Pulmonary artery endothelial cell (primary cell): ENCODE measurements around the gene SCT. TPM values are rescaled to one million over a fixed set of nuclear protein-coding genes. Genes with fewer than 3 reads are reported as not detected.

ENCODE experiments used
- DNase-seq: peaks from one replicate; pipeline ENCODE4 v3.0.0-alpha.2; 2011; ENCODE audit warnings: low read depth, low spot score
- total RNA-seq: library from RNA; depleted of rRNA; stranded (reverse); fragments of >200 nt; gene quantifications from 2 replicates; pipeline ENCODE4 v1.2.3, GENCODE V29; 2014

Gene SCT
- total RNA-seq, 1 donor from 2014 or later = not detected

DNA sequence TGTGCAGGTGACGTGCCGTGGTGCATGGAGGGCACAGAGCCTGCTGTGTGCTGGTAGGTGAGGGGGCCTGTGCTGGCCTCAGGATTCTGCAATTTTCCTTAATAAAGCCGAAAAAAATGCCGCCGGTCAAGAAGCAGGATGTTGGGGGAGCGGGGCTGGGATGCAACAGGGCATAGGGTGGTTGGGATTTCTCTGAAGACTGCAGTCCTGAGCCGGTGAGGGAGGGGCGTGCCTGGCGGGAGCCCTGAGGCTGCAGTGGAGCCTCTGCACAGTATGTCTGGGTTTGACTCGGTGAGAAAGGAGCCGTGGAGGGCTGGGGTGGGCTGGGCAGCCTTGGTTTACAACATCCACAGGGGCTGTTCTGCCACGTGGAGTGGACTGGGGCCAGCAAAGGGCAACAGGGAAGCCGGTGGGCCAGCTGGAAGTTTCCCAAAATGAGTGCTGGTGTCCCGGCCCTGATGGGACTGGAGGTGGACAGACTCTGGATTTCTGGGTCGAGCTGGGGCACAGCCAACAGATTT is 3.6 kb downstream of the SCT start:
- DNase-seq = no peak

DNA sequence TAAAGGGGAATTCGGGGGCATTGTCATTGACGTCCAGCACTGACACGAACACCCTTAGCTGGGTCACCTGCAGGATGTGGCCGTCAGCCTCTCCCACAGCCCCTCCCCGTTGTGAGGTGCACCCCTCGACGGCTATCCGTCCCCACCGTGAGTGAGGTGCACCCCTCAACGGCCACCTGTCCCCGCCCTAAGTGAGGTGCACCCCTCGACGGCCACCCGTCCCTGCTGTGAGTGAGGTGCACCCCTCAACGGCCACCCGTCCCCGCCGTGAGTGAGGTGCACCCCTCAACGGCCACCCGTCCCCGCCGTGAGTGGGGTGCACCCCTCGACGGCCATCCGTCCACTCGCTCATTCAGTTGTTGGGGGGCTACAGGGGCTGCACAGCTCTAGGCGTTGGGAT is 5.1 kb downstream of the SCT start:
- DNase-seq = no peak

DNA sequence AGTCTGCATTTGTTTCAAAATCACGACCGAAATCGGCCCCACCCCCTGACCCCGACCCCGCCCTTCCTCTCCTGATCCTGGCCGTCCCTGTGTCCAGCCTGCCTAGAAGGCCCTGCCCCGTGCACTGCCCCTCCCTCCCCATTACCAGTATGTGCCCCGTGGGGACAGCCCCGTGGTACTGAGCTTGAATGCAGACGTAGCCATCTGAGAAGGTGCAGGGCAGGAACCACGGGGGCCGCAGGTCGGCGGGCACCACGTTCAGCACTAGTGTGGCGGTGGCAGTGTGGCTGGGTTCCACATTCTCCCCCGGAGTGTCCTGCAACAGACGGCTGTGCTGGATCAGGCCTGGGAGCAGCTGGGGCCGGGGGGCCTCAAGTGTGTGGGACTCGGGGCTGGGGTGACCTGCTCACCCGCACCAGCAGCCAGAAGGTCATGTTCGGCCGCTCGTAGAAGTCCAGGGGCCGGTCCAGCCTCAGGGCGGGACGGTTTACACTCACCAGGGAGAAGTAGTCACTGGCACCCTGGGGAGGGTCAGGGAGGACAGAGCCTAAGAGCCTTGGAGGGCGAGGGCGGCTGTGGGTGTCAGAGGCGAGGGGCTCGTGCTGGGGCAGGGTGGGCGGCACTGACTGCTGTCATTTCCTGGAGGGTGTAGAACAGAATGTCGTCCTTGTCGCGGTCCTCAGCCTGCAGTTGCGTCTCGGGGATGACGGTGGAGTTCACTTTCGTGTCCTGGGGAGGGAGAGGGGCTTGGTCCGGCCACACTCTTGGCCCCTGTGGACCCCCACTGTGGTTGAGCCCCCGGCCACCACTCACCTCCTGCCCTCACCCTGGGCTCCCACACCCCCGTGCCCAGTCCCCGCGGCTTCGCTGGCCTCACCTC is 5.8 kb downstream of the SCT start:
- DNase-seq = no peak

DNA sequence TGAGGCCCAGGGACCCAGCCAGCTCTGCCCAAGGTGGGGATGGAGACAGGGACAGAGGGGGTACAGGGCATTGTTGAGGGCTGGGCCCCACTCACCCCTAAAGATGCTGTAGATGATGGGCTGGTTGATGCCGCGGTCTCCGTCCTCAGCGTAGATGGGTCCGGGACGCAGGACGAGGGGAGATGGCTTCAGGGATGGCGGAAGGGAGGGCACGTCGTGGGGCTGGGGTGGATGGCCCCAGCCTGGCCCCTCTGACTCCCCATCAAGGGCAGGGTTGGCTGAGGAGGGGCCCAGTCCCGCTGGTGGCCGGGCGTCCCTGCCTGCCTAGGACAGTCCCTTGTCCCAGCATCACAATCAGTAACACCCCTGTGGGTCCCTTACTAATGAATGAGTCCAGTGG is 6.8 kb downstream of the SCT start:
- no peak for DNase-seq

DNA sequence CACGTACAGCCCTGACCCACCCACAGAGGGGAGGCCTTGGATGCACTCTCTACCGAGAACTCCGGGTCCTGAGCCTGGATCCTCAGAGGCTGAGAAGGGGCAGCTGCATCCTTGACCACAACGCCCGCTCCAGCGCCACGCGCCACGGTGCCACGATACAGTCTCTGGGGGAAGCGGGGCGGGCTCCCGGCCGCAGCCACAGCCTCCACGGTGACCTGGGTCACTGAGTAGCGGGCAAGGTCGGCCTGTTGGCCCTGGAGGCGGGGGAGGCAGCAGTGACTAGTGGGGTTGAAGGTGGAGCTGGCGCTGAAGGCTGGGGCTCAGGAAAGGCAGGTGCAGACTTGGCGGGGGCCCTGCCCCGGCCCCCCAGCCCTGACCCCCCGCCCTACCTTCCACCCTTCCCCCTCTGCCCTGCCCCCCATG is 7.3 kb downstream of the SCT start:
- DNase-seq = no peak

DNA sequence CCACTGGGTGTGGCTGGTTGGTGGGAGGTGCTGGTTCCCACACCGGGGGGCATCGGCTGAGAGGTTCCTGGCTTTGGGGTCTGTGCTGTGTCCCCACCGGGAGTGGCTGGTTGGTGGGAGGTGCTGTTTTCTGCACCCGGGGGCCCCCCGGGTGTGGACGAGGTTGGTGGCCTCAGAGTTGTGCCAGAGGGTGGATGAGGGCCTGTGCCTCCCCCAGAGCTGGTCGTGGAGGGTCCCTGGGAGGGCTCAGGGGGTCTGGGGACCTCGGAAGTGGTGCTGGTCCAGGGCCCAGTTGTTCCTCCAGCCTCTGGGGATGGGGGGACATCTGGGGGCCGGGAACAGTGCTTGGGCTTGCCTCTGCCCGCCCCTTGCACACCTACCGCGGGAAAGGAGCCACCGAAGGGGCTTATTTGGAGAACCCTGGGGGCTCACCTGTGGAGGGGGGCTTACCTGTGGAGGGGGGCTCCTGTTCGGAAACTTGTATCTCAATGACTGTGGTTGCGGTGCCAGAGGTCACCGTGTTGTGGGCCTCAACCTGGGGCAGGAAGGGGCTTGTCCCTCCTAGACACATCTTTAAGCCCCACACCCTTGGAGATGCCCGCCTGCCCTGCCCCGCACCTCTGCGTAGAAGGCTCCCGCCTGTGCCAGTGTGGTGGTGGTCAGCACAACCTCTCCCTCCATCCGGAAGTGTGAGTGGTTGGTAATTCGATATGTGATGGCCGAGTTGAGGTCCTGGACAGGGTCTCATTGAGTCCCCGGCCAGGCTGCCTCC is 7.9 kb downstream of the SCT start:
- DNase-seq = no peak

DNA sequence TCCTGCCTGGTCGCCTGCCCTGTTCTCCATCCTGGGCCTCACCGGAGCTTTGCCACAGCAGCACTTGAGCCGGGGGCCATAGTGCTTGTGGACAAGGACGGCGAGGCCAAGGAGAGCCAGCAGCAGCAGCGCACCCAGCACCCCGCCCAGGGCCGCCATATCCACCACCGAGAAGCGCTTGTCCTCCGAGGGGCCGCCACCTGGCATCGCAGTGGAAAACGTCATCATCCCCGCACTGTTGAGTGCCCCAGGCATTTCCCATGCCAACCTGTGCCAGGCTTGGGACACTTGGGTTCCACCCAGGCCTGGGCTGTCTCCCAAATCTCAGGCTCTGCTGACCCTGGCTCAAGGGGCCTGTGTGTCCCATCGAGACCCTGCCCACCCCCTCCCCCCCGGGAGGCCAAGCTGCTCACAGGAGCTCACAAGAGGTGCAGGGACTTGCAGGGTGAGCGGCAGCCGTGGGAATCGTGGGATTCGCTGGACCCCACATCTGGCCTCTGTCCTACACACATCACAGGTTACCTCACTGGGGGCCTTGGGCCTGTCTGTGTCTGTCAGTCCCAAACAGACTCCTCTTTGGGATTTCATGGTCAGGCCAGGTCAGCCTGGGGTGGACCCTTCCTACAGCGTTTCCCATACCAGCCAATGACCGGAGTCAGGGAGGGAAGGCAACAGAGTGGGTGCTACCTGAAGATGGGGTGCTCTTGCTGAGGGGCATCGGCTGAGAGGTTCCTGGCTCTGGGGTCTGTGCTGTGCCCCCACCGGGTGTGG is 8.9 kb downstream of the SCT start:
- DNase-seq = no peak

DNA sequence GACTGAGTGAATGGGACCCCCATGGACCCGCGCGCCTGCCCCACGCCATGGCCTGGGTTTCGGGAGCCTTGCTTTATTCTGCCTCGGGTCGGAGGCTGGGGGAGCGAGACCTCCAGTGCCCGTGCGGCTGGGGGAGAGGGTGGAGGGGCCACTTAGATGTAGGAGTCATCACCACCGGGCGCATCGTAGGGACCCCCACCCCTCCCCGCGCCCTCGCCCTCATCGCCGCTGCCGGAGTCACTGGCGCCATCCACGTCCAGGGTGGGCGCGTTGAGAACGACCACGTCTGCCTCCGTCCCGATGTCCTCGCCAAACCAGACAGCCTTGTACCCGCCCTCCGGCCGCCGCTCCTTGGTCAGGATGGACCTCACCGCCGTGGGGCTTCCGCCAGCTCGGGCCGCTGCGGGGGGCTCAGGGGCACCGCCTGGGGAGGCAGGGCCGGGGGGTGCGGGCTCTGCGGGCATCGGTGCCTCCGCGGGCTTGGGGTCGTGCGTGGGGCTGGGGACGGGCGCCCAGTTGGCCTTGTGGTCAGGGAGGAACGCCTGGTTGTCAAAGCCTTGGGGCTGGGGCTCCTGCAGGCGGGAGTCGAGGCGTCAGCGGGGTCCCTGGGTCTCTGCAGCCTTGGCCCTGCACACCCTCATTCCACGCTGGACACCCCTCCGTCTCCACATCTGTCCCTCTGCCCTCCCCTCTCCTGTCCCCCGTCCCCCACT is 9.6 kb downstream of the SCT start:
- DNase-seq = no peak

DNA sequence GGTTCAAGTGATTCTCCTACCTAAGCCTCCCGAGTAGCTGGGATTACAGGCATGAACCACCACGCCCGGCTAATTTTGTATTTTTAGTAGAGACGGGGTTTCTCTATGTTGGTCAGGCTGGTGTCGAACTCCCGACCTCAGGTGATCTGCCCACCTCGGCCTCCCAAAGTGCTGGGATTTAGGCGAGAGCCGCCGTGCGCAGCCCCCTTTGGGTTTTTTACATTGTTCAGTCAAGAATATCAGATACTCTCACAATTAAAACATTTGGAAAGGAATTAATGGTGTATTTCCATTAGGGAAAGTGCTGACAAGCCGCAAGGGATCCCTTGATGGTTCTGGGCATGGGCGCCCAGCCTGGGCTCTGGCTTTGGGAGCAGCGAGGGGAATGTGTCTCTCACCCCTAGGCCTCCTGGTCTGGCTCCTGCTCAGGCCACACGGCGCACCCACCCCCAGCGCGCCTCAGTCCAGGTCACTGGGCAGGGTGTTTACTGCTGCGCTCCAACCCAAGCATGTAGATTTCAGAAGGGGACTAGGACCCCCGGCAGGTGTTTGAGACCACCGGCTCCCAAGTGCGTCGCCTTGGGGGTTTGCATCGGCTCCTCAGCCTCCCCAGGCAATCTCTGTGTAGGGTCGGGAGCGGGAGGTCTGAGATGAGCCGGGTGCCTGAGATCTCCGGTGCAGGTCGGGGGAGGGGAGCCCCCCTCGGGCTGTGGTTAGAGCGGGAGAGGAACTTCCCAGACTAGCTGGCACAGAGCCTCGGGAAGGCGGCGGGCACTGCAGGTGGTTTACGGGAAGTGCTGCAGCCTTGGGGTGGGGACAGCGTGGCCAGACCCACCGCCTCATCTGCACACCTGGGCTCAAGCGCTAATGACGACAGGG is 10.4 kb downstream of the SCT start:
- DNase-seq = no peak

DNA sequence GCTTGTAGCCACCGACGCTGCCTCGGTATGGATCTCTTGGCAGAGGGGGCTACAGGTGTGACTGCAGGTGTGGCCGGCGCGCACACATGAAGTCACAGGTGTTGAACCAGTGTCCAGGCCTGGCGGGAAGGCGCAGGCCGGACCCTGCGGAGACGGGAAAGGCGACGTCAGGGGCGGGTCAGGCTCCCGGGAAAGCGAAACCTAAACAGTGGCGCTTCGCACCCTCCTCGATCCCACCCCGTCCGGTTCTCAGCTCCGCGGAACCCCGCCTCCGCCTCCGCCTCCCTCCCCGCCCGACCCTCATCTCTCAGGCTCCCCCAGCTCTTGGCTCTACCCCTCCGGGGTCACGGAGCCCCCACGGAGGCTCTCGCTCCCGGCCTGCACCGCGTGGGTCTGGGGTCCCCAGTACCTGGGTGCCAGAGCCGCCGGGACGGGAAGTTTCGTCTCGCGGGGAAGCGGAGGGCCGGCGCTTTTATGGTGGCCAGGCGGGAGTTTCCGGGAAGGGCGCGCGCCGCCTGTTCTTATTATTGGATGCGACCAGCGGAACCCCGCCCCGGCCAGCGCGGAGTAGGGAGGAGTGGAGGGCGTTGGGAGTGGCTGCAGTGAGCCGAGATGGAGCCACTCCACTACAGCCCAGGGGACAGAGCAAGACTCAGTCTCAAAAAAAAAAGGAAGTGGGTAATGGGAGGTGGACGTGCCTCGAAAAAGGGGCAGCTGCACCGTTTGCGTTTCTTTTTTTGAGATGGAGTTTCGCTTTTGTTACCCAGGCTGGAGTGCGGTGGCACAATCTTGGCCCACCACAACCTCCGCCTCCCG is 11.3 kb downstream of the SCT start, which contains the start of gene IRF7:
TSS of gene IRF7 (minus strand) at position 447 of the 816 bp plus-strand sequence. CDS start 586 bp downstream, outside the sequence.
- DNase-seq = peak; percentile 68

DNA sequence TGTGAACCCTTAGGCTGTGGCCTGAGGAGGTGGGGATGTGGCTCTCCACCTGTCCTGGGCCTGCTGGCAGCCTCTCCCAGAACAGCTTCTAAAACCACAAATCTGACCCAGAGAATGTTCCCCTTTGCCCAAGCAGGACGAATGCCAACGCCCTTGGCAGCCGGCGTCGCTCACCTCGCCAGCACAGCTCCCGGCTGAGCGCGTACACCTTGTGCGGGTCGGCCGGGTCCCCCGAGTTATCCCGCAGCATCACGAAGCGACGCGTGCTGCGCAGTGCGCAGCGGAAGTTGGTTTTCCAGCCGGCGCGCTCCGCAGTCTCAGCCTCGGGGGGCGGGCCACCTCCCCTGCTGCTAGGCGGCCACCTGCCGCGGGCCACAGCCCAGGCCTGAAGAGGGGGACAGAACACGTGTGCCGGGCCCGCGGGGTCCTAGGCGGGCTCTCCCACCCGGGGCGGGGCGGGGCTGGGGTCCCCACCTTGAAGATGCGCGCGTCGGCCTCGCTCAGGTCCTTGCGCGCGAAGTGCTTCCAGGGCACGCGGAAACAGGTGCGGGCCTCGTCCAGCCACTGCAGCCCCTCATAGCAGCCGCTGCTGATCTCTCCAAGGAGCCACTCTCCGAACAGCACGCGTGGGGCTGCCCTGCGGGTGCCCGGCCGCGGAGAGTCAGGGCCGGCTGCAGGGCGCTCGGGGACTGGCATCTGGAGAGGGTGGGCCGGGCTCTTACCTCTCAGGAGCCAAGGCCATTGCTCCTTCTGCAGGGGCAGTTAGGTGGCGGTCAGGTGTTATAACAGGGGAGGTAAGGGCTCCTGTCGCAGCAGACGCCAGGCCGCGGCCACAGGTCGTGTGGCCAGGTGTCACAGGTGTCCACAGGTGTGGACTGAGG is 12.1 kb downstream of the SCT start:
- DNase-seq = no peak

DNA sequence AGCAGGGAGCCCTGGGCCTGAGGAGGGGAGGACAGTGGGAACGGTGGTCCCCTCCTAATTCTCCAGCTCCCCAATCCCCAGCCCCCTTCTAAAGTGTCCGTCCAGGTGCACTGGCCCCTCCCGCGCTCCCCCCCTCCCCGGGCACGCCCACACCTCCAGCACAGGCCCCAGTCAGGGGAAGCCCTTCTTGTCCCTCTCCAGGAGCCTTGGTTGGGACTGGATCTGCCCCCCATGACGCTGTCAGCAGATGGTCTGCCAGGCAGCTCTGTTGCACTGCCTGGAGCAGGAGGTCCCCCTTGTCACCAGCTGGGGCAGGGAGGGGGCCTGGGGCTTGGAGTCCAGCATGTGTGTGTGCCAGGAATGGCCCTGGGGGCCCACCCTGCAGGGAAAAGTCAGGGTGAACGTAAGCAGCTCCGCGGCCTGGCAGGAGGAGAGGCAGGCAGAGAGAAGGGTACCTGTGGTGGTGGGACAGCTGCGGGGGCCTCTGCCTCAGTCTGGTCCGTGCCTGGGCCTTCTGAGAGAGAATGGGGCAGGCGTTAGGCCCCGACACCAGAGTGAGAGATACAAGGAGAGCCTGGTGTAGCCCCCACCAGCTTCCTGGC is 12.9 kb downstream of the SCT start:
- no peak for DNase-seq

DNA sequence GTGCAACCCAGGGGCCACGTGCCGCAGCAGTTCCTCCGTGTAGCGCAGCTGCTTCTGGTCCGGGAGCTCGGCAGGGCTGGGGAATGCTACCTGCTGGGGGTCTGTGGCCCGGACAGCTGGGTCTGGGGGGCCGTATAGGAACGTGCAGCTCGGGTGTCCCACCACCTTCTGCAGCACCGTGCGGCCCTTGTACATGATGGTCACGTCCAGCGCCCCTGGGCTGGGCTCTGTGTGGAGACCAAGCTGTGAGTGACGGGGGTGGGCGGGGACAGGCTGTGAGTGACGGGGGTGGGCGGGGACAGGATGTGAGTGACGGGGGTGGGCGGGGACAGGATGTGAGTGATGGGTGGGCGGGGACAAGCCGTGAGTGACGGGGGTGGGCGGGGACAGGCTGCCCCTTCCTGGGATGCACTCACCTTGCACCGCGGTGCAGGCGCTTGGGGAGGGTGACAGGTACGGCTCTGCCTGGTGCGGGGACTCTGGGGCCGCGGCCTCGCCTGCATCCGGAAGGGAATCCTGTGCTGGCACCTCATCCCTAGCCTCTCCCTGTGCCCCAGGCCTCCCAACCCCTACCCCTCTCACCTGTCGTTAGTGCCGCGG is 13.5 kb downstream of the SCT start:
- peak; percentile 30 for DNase-seq

DNA sequence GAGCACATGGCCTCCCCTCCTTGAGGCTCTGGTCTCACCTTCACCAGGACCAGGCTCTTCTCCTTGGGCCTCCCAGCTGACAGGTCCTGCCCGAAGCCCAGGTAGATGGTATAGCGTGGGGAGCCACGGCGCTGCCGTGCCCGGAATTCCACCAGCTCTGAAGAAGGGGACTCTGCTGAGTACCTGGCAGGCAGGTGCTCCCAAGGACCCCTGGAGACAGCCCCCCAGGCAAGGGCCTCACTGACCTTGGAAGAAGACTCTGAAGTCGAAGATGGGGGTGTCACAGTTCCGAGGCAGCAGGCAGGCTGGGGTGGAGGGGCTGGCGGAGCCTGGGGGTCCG is 14.1 kb downstream of the SCT start:
- DNase-seq = no peak

DNA sequence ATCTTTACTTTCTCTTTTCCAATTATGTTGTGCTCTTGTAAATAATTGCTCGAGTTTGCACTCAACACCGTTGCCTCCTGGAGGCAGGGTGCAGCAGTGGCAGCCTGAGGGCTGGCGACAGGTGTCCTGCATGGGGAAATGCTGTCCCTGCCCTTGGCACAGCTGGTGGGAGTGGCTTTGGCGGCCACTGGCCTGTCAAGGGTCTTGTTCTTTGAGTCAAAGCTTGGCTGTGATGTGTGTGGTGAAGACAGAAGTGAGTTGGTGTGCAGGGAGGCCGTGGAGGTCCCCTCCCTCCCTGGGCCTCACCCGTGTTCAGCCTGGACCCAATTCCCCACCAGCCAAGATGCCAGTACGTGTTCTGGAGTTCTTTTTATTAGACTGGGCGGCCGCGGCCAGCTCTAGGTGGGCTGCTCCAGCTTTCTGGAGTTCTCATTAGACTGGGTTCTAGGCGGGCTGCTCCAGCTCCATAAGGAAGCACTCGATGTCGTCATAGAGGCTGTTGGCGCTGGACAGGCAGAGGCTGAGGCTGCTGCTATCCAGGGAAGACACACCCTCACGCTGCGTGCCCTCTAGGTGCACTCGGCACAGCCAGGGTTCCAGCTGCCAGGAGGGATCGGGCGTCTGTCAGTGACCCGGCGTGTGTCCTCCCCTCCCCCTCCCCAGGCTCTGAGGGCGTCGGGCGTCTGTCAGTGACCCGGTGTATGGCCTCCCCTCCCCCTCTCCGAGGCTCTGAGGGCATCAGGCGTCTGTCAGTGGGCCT is 14.6 kb downstream of the SCT start:
- DNase-seq = no peak
